Stimulated activated memory B cell treated with anti-CD40 and anti-IgM and Interleukin-4, amounts not matched to agents 10 μg/mL and 1 μg/mL and 100 μg/mL, for 72 hours (primary cell): Measurements from ENCODE around the gene FFAR2.
"Not testable (repeated sequence)": the region's sequence is repeated elsewhere in the genome, so short reads cannot be mapped to it uniquely, and the experiment has no call there.

Experiments
- ATAC-seq: fragments of 150-1000 bp; cut with Tn5 transposase; 2 replicates; pipeline ENCODE4 v1.10.0; 2021
- H3K27ac Mint-ChIP-seq: one replicate; pipeline ENCODE4 v1.8.0; 2022; ENCODE audit warnings: mild to moderate bottlenecking, mixed read lengths
- H3K27me3 Mint-ChIP-seq: one replicate; pipeline ENCODE4 v1.8.0; 2022; ENCODE audit warnings: mixed read lengths
- H3K36me3 Mint-ChIP-seq: one replicate; pipeline ENCODE4 v1.8.0; 2022; ENCODE audit warnings: mixed read lengths
- H3K4me1 Mint-ChIP-seq: one replicate; pipeline ENCODE4 v1.8.0; 2022; ENCODE audit warnings: mixed read lengths
- H3K4me3 Mint-ChIP-seq: one replicate; pipeline ENCODE4 v1.8.0; 2022; ENCODE audit warnings: mild to moderate bottlenecking, moderate library complexity, mixed read lengths
- H3K9me3 Mint-ChIP-seq: one replicate; pipeline ENCODE4 v1.8.0; 2022; ENCODE audit warnings: mixed read lengths

Gene FFAR2

DNA sequence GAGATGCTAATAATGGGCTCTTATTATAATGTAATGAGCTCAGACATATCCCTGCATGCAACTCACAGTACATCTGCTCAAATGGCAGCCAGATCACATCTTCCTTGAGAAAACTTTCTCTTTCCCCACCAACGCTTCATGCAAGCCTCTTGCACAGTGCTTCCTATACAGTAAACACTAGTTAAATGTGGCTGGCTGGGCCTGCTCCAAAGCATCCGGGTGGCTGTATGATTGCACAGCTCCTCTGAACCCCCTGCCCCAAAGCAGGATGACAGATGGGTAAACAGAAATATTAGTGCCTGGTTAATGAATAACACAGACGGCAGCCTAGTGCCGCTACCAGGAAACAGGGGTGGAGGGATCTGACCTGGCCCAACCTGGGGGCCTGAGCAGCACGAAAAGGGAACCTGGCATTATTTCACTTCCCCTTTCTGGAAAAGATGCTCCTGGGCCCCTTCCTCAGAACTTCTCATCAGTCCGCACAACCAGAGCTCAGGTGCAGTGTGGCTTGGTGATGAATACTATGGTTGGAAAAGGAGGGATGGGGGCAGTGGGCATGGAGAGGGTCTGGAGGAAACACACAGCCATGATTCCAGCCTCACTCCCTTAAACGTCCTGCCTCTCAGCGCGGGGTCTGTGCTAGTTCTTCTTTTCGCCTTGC, 10.8 kb downstream of the FFAR2 start:
- peak; percentile 83 for ATAC-seq
- no peaks in the 10 kb centered on the region for H3K27me3 Mint-ChIP-seq
- peak overlapping the region; percentile 54 for H3K27ac Mint-ChIP-seq
- peak overlapping the region; percentile 14 for H3K4me3 Mint-ChIP-seq
- no peaks in the 10 kb centered on the region for H3K9me3 Mint-ChIP-seq
- H3K36me3 Mint-ChIP-seq, result no peaks in the 10 kb centered on the region
- H3K4me1 Mint-ChIP-seq, result peaks cover 75% of the 10 kb centered on the region

GRCh38 chr19:35459414-35460082, 11.5 kb downstream of the FFAR2 start:
- Mint-ChIP-seq H3K4me1 (peaks cover 78% of the 10 kb centered on the region), H3K27ac (no peak overlapping the region), H3K9me3 (no peaks in the 10 kb centered on the region), H3K4me3 (peak overlapping the region; percentile 14), H3K36me3 (no peaks in the 10 kb centered on the region), H3K27me3 (no peaks in the 10 kb centered on the region)
- no peak for ATAC-seq

GRCh38 chr19:35460608-35461007, 12.6 kb downstream of the FFAR2 start:
- H3K4me3 Mint-ChIP-seq, result peak overlapping the region; percentile 10
- H3K27ac Mint-ChIP-seq, result peak overlapping the region; percentile 36
- H3K9me3 Mint-ChIP-seq, result no peaks in the 10 kb centered on the region
- H3K27me3 Mint-ChIP-seq, result no peaks in the 10 kb centered on the region
- H3K4me1 Mint-ChIP-seq, result peaks cover 76% of the 10 kb centered on the region
- ATAC-seq, result no peak
- no peaks in the 10 kb centered on the region for H3K36me3 Mint-ChIP-seq

DNA sequence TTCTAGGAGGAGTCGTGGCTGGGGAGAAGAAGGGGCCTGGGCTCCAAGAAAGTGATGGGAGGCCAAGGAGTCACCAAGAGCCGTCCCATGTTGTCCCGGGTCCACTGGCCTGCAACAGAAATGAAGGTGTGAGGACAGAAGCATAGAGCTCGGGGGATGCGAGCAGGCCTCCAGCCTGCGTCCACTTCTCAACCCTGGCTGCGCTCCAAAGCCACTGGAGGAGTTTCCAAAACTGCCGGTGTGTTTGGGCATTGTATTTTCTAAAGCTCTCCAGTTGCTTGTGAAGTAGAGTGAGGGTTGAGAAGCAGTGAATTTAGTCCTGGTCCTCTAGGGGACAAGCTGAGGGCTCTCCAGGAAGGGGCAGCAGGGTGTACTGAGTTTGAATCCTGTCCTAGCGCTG, 13.0 kb downstream of the FFAR2 start:
- no peak for ATAC-seq
- Mint-ChIP-seq H3K4me3 (peak overlapping the region; percentile 10), H3K27me3 (no peaks in the 10 kb centered on the region), H3K27ac (peak overlapping the region; percentile 36), H3K36me3 (no peaks in the 10 kb centered on the region), H3K9me3 (no peaks in the 10 kb centered on the region), H3K4me1 (peaks cover 72% of the 10 kb centered on the region)

DNA sequence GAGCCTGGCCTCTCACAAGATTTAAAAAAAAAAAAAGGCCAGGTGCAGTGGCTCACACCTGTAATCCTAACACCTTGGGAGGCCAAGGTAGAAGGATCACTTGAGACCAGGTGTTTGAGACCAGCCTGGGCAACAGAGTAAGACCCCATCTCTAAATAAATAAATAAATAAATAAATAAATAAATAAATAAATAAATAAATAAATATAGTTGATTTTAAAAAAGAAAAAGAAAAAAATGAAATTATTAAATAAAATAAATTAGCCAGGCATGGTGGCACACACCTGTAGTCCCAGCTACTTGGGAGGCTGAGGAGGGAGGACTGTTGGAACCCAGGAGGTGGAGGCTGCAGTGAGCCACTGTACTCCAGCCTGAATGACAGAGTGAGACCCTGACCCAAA, 13.7 kb downstream of the FFAR2 start:
- not testable (repeated sequence) for ATAC-seq, H3K9me3 Mint-ChIP-seq, H3K27me3 Mint-ChIP-seq, H3K27ac Mint-ChIP-seq, H3K4me3 Mint-ChIP-seq, H3K36me3 Mint-ChIP-seq
- H3K4me1 Mint-ChIP-seq, result peaks cover 66% of the 10 kb centered on the region

DNA sequence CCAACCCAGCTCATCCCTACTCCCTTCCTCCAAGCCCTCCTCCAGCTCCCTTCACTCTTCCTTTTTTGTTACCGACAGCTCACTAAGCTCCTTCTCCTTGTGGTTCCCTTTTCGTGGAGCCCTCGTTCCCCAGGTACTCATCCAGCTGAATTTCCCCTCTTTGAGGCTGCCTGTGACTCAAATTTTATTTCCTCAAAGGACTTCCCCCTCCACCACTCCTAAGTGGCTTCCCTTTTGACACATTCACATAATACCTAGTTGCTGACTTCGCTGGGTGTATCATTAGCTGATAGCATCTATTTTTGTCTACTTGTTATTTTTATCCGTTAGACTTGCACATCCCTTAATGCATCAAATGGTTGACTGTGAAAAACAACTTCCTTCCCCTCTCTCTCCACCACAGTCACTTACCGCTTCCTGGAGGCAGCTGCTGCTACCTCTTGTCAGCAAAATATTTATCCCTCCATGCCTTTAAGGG, 14.5 kb downstream of the FFAR2 start:
- Mint-ChIP-seq H3K4me1 (peaks cover 58% of the 10 kb centered on the region), H3K27ac (peak overlapping the region; percentile 22), H3K4me3 (peak overlapping the region; percentile 33), H3K9me3 (no peaks in the 10 kb centered on the region), H3K36me3 (no peaks in the 10 kb centered on the region), H3K27me3 (no peaks in the 10 kb centered on the region)
- ATAC-seq, result peak; percentile 89

DNA sequence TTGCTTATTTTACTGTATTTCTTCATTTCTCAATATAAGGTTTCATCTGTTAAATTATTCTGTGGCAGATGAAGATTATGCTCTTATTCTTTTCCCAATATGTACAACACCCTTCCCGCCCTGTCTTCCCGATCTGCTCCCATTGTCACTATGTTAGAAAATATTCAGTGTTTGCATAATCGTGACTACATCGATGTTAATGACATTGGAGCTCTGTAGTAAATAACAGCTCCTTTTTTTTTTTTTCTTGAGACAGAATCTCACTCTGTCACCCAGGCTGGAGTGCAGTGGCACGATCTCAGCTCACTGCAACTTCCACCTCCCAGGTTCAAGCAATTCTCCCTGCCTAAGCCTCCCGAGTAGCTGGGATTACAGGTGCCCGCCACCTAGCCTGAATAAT, 14.9 kb downstream of the FFAR2 start:
- H3K4me1 Mint-ChIP-seq, result peaks cover 58% of the 10 kb centered on the region
- H3K27me3 Mint-ChIP-seq, H3K9me3 Mint-ChIP-seq, ATAC-seq, H3K36me3 Mint-ChIP-seq: not testable (repeated sequence)
- H3K4me3 Mint-ChIP-seq, result peak overlapping the region; percentile 18
- H3K27ac Mint-ChIP-seq, result peak overlapping the region; percentile 22

DNA sequence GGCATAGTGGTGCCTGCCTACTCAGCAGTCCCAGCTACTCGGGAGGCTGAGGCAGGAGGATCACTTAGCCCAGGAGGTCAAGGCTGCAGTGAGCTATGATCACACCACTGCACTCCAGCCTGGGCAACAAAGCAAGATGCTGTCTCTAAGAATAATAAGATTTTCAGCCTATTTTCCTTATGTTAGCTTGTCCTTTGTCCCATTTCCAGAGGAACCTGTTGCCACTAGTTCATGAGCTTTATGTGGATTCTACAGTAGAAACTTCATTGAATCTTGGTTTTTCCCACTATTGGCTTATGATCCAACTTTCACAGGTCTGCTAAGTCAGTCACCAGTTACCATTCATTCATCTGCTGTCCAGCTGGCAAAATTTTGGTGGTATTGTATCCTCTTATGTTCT, 18.2 kb downstream of the FFAR2 start:
- Mint-ChIP-seq H3K4me3 (no peak overlapping the region), H3K9me3 (no peaks in the 10 kb centered on the region), H3K27me3 (no peaks in the 10 kb centered on the region), H3K4me1 (peaks cover 35% of the 10 kb centered on the region), H3K27ac (no peak overlapping the region), H3K36me3 (no peaks in the 10 kb centered on the region)
- no peak for ATAC-seq

DNA sequence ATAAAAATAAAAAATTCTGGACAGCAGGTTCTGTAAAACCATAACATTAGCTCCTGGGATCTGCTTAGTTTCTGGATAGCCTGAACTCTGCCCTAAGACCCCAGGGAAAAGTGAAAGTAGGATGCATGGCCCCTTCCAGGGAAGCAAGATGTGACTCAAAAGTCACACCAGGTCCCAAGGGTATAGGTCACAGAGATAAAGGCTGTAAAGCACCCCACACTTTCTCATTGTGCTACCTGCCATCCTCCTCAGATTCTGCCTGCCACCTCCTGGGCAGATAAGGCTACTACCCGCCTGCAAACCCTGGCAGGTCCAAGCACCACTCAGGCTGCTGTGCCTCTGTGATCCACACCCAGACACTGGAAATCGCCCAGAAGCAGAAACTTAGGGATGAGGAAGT, 20.6 kb downstream of the FFAR2 start:
- Mint-ChIP-seq H3K27ac (no peak overlapping the region), H3K27me3 (no peaks in the 10 kb centered on the region), H3K9me3 (no peaks in the 10 kb centered on the region), H3K4me1 (peaks cover 18% of the 10 kb centered on the region), H3K4me3 (no peak overlapping the region), H3K36me3 (no peaks in the 10 kb centered on the region)
- peak; percentile 98 for ATAC-seq

- H3K4me3 Mint-ChIP-seq, result no peak overlapping the region
- H3K9me3 Mint-ChIP-seq, result no peaks in the 10 kb centered on the region
- H3K27me3 Mint-ChIP-seq, result peaks cover 12% of the 10 kb centered on the region
- no peak overlapping the region for H3K27ac Mint-ChIP-seq
- no peaks in the 10 kb centered on the region for H3K36me3 Mint-ChIP-seq
- H3K4me1 Mint-ChIP-seq, result peaks cover 13% of the 10 kb centered on the region
- no peak for ATAC-seq
These were observed 22.1 kb downstream of the FFAR2 start for GRCh38 chr19:35470128-35470527.

DNA sequence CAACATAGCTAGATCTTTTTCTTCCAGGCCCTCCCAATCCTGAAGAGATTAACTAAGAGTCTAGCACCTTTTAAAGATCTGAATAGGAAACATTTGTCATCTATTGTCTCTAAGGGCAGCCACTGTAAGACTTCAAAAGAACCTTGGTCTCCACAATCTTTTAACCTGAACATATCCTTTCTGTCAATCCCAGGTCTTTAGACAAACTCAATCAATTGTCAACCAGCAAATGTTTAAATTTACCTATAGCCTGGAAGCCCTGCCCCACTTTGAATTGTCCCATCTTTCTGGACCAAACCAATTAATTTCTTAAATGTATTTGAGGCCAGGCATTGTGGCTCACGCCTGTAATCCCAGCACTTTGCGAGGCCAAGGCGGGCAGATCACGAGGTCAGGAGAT, 23.0 kb downstream of the FFAR2 start:
- H3K9me3 Mint-ChIP-seq, H3K27ac Mint-ChIP-seq, H3K4me3 Mint-ChIP-seq, ATAC-seq, H3K36me3 Mint-ChIP-seq: not testable (repeated sequence)
- peaks cover 13% of the 10 kb centered on the region for H3K4me1 Mint-ChIP-seq
- H3K27me3 Mint-ChIP-seq, result peaks cover 19% of the 10 kb centered on the region

- no peak overlapping the region for H3K27ac Mint-ChIP-seq
- H3K27me3 Mint-ChIP-seq, result peaks cover 24% of the 10 kb centered on the region
- H3K4me3 Mint-ChIP-seq, result no peak overlapping the region
- peaks cover 13% of the 10 kb centered on the region for H3K4me1 Mint-ChIP-seq
- no peaks in the 10 kb centered on the region for H3K9me3 Mint-ChIP-seq
- H3K36me3 Mint-ChIP-seq, result no peaks in the 10 kb centered on the region
- no peak for ATAC-seq
These were observed 23.9 kb downstream of the FFAR2 start for GRCh38 chr19:35471946-35472345.

DNA sequence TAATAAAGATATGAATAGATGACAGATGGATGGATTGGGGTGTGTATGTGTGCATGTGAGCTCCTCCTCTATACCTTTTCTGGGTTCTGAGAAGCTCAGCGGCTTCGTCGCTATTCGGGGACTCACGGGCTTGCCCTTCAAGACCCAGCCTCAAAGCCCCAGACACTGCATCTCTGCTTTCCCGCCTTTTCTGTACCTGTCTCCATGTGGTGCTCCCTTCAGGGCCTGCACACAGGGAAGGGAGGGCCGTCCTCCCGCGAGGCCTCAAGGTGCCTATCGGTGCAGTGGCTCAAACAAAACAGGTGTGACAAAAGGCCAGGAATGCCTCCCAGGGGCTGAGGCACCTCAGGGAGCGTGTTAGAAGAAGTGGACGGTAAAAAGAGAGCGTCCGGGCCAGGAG, 26.0 kb downstream of the FFAR2 start:
- Mint-ChIP-seq H3K4me3 (no peak overlapping the region), H3K27ac (no peak overlapping the region), H3K36me3 (no peaks in the 10 kb centered on the region), H3K4me1 (peaks cover 6% of the 10 kb centered on the region), H3K9me3 (no peaks in the 10 kb centered on the region), H3K27me3 (peaks cover 24% of the 10 kb centered on the region)
- no peak for ATAC-seq

DNA sequence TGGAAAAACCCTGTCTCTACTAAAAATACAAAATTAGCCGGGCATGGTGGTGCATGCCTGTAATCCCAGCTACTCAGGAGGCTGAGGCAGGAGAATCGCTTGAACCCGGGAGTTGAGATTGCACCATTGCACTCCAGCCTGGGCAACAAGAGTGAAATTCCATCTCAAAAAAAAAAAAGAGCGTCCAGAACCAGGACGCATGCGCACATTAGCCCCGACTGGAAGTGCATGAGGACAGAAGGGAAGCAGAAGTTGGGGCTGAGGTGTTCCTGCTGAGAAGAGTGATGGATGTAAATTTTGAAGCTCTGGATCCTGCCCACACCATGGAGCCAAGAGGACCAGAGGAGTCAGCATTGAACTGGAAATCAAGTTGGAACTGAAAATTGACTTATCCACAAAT, 26.5 kb downstream of the FFAR2 start:
- ATAC-seq, H3K36me3 Mint-ChIP-seq, H3K4me3 Mint-ChIP-seq, H3K27ac Mint-ChIP-seq, H3K4me1 Mint-ChIP-seq, H3K9me3 Mint-ChIP-seq: not testable (repeated sequence)
- peaks cover 24% of the 10 kb centered on the region for H3K27me3 Mint-ChIP-seq

DNA sequence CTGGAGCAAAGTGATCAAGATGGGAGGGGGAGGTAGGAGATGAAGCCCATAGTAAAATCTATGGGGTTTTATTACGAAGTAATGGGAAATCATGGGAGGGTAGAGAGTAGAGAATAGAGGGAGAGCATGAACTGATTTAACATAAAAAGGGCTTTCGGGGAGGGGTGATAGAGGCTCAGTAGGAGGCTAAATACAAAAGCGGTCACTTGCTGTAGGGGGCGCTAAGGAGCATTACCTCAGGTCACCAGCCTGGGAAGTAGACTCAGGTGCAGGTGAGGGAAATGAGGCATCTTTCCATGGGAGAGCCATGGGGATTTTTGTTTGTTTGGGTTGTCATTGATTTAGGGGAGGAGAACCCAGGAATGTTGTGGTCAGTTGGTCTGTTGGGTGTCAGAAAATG, 28.1 kb downstream of the FFAR2 start:
- ATAC-seq, result no peak
- Mint-ChIP-seq H3K9me3 (no peaks in the 10 kb centered on the region), H3K36me3 (no peaks in the 10 kb centered on the region), H3K4me1 (no peaks in the 10 kb centered on the region), H3K4me3 (no peak overlapping the region), H3K27me3 (peaks cover 24% of the 10 kb centered on the region), H3K27ac (no peak overlapping the region)
